Erythroblast (primary cell): ENCODE measurements around the gene COBL.
"Not testable (repeated sequence)": the region's sequence is repeated elsewhere in the genome, so short reads cannot be mapped to it uniquely, and the experiment has no call there.

Experiments
- DNase-seq, 2 experiments: peaks; one replicate each; lab custom pipeline; 2025; lab: John Stamatoyannopoulos, UW
- GATA1 ChIP-seq: IDR thresholded peaks from 2 replicates; pipeline ENCODE4 v1.6.1; 2011; ENCODE audit warnings: low read depth, mild to moderate bottlenecking, control low read depth, low read length, moderate library complexity
- POLR2A ChIP-seq: IDR thresholded peaks from 2 replicates; pipeline ENCODE4 v1.6.1; 2011; ENCODE audit warnings: mild to moderate bottlenecking, low read length

Gene COBL

DNA sequence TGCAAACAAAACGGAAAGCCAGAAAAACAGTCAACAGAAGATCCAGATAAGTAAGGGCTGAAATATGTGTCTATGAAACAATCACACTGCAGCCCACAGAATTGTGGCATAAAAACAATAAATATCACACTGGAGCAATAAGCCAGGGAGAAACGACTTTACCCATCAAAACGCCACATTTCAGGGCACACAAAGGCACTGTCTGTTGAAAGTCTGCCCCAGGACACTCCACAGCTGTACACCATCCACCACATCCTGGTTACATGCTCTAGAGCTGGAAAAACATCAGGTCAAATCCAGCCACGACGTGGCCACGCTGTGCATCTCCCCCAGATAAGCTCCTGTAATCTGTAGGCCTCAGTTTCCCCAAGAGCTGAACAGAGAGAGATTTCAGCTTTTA lies 88.7 kb downstream of the COBL start:
- TF ChIP-seq GATA1, result no peak
- no peak for TF ChIP-seq POLR2A
- DNase-seq, result no peak

DNA sequence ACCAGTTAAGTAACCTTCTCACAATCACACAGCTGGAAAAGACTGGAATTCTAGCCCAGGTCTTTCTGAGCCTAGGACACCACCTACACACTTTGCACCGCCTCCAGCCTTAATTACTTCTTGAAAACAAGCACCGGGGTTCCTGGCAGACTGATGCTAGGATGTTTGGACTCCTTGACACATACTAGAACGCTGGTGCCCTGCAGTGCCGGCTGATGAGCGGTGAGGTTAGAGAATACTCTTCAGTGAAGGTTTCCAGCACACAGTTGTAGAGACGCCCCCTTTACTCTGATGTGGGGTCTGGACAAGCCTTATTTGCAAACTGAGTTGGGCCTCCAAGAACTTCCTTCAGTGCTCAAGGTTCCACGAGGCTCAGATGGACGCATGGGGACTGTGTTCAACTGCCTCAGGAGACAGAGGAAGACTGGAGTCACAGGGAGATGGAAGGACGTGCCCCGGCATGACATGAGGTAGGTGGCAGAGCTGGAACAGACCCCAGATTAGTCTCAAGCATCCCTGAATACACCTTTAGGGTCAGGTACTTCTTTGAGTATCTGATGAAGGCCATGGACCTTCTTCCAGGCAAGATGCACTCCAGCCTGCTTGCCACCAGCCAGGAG lies 89.6 kb downstream of the COBL start:
- DNase-seq, result no peak
- TF ChIP-seq POLR2A, result no peak
- TF ChIP-seq GATA1, result no peak

DNA sequence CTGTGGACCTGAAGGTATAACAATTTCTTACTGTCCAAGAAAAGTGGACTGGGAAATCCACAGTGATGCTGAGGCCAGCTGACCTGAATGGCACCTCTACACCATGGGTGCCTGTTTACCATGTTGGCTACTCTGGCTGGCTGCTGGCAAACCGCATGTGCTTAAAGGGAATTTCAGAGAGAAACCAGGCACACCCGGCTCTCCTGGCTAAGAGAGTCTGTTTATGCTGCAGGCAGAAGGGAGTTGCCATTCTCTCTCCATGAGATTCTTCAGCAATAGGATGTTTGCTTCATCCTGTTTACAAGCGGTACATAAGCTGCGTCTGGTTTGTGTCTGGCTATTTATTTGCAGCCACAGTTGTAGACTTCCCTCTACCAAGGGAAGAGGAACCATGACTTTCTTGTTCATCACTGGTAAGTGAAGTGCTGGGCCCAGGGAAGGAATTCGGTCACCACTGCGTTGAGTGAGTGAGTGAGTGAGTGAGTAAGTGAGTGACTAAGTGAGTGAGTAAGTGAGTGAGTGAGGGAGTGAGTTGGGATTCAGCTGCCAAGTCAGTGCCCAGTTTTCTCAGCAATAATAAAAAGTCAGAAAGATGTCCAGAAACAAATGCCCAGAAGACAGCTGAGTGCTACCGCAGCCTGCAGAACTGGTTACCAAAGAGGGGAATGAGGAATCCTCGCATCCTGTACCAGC lies 90.4 kb downstream of the COBL start:
- TF ChIP-seq POLR2A (no peak), GATA1 (no peak)
- DNase-seq, result no peak

DNA sequence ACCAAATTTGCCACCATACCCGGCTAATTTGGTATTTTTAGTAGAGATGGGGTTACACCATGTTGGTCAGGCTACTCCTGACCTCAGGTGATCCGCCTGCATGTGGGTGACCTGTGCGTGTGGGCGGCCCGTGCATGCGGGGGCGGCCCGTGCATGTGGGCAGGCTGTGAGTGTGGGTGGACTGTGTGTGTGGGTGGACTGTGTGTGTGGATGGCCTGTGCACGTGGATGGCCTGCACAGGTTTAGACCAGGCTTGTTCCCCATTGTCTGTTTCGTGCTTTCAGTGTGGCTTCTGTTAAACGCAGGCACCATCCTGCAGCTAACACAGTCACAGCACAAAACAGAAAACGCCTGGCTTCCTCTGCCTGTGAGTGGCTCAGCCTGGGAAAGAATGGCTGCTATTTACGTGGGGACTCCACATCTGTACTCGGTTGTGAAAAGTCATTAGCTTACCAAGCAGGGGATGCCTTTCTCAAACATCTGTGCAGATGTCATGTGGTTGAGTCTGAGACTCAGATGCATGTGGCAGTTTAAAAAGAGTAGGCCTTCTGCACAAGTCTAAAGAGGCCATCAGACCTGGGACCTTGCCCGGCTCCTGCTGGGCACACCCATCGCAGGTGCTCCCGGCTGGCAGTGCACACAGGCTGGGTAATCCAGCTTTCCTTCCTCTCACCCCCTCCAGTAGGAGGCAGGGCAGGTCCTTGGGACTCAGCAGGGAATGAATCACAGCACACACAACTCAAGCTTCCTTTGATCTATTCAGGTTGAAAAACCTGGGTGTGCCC lies 91.6 kb downstream of the COBL start:
- no peak for TF ChIP-seq POLR2A
- TF ChIP-seq GATA1, result no peak
- no peak for DNase-seq

DNA sequence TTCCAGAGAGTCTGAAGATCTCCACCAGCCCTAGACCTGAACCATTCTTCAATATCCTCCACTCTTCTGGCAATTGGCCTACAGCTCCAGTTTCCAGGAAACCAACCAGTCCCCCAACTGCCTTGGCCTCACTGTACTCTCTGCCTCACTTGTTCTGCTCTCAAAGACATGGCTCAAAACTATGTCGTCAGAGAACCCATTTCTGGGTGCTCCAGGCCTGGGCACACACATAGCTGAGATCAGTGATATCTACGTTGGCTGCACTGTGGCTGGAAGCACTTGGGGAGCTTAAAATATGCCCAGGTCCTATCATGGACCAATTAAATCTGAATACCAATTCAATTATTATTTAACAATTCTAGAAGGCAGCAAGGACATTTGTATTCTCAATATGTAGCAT lies 93.1 kb downstream of the COBL start:
- TF ChIP-seq POLR2A, result no peak

DNA sequence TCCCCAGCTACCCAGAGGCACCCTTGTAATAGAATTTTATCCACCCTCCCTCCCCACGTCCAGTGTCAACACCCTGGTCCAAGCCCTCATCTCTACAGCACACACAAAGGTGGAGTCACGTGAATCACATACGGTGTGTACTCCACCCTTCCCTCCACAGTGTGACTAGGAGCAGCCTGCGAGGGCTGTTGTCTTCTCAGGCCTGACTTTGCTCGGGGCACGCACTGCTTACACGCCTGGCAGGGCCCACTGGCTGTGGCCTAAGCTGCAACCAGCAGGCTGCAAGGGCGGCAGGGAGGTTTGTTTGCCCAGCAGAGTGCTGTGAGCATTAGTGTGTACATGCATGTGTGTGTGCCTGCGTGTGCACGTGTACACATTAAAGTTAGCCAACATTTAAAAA lies 93.7 kb downstream of the COBL start:
- TF ChIP-seq POLR2A (no peak), GATA1 (no peak)
- no peak for DNase-seq

More for the DNA sequence above, 93.1 kb downstream of the COBL start:
- no peak for DNase-seq

DNA sequence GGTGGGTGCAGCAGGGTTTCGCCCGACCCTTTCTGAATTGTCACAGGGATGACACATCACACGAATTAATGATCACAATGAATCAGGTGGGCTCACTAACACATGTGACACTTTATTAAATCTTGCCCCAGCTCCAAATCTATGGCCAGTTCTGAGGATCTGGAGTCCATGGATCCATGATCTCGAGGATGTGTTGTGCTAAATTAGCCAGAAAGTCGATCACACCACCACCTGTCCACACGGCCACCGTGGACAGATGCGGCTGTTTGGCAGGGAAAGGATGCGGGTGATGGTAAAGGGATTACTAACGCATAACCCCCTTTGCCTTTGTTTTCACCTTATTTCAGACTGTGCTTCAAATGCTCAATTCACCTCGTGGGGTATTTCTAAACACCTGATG lies 96.4 kb downstream of the COBL start:
- no peak for DNase-seq
- TF ChIP-seq POLR2A, result no peak
- no peak for TF ChIP-seq GATA1

DNA sequence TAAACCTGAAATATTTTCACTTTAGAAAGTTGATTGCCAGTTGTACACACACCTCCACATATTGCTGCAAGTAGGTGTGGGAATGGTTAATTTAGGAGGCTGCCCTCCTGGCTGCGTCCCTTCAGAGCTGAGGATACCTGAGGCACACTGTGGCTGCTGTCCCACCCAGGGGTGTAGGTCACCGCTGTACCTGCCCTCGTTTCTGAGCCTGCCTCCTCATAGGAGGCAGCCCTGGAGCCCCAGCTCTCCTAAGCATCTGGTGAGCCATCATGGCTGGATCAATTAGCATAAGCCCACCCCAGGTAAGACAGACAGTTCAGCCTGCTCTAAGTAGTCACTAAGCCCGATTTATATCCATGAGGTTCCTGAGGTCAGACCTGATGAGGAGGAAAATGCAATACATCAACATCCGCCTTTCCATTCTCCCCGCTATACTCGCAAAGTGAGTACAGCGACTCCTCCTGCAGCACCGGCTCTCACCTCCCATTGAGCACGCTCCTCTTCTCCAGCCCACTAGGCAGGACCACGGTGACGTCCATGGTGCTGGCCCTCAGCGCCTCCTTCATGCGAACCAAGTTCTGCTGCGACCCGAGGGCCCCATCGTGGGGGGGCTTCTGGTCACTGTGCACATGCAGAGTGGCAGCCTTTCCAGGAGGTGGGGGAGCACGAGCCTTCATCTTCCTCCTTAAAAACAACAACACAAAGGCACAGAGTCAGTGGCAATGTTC lies 97.2 kb downstream of the COBL start:
- TF ChIP-seq GATA1 (no peak), POLR2A (no peak)
- DNase-seq, result no peak

DNA sequence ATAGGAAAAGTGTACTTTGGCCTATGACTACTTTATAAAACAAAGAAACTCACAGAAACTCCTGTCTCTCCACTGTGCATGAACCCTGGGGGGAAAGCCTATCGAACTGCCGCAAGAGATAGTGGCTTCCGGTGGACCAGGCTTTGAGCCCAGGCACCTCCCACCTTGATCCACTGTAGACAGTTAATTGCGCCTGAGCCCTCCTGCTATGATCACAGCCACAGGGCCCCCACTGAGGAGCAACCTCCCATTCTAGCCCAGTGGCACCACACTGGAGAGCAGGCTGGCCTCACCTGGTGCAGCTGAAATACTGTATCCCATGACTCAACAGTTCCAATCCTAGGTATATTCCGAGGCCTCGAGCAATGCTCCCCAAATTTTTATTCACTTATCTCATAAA lies 98.8 kb downstream of the COBL start:
- no peak for DNase-seq
- TF ChIP-seq POLR2A (no peak), GATA1 (no peak)

DNA sequence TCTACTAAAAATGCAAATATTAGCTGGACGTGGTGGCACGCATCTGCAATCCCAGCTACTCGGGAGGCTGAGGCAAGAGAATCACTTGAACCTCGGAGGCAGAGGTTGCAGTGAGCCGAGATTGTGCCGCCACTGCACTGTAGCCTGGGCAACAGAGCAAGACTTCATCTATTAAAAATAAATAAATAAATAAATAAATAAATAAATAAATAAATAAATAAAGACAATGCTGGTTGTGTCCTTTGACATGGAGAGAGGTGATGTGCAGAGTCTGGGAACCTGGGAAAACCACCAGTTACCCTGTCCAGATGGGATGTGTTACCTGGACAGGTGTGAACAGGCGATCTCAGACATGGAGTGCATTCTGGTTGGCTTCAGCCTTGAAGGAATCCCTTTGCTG lies 102.5 kb downstream of the COBL start:
- DNase-seq, result no peak
- no peak for TF ChIP-seq GATA1
- TF ChIP-seq POLR2A, result no peak

DNA sequence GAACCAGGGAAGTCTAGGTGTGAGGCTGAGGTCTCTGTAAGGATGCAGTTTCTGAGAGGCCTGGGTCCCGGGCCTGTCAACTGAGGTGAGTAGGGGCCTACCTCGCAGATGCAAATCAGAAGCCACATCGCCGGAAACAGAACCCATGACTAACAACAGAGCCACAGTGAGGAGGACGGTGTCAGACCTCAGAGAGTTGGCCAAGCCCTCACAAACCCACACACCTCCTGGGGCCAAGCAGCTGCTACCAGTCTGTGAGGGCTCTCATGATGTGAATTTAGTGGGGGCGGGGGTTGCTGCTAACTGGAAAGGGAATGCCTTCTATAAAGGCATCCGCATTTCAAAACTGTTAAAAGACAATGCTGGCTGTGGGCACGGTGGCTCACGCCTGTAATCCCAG lies 103.0 kb downstream of the COBL start:
- no peak for DNase-seq
- TF ChIP-seq GATA1 (no peak), POLR2A (no peak)

DNA sequence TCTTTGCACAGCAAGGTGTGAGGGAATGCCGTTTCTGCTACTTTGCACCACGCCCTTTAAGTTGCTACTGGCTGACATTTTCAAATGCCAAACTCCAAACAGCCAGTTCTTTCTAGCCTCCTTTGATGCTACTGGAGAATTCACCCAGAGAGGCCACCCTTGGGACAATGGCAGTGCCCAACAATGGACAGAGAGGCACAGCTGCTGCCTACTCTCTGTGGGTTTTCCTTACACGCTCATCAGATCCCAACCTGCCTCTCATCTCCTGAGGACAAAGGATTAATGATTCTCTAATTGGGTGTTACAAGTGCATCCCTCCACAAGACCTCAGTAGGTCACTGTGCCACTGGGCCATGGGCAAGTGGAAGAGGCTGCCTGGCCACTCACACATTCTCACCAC lies 105.8 kb downstream of the COBL start:
- no peak for DNase-seq
- TF ChIP-seq GATA1 (no peak), POLR2A (no peak)

DNA sequence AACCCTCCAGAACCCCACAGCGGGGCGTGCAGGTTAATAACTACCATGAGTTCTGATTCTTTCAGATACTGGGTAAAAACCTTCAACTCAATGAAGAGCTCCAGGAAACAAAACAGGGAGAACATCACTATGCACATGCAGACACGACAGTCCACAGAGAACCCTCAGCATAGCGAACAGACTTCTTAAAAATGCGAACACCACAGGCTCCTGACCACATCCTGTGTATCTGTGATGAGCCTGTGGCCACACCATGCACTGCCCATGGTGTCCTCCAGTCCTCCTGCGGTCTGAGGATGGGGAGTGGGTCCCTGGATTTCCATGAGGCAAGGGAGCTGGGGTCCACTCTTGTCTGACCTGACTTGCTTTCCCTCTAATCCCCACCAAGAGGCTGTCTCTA lies 107.2 kb downstream of the COBL start:
- no peak for DNase-seq
- TF ChIP-seq POLR2A (no peak), GATA1 (no peak)

DNA sequence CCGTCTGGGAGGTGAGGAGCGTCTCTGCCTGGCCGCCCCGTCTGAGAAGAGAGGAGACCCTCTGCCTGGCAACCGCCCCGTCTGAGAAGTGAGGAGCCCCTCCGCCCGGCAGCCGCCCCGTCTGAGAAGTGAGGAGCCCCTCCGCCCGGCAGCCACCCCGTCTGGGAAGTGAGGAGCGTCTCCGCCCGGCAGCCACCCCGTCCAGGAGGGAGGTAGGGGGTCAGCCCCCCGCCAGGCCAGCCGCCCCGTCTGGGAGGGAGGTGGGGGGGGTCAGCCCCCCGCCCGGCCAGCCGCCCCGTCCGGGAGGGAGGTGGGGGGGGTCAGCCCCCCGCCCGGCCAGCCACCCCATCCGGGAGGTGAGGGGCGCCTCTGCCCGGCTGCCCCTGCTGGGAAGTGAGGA lies 108.5 kb downstream of the COBL start:
- not testable (repeated sequence) for DNase-seq

DNA sequence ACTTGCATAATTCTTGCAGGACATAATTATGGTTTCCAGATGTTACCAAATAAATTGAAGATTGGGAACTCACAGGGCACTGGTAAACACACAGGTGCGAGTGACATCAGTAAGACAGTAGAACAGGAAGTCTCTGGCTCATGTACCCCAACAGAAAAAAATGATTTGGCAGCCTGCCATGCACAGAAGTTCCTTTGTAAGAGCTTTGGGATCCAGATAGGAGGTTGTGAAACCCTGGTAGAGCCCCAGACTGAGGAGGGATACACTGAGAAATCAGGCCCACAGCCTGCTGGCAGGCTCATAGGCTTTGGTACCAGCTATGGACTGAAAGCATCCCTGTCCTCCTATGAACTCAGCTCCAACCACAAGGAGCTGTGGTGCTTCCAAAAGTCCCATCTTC lies 118.0 kb downstream of the COBL start:
- DNase-seq, result no peak
- no peak for TF ChIP-seq POLR2A
- TF ChIP-seq GATA1, result no peak
